CD4-positive, alpha-beta T cell treated with Interleukin-2 at 100 ng/mL for 4 hours (primary cell): ENCODE results near the gene MS4A18.

Experiments used
- DNase-seq: peaks from one replicate; pipeline ENCODE4 v3.0.0-alpha.2; 2020; ENCODE audit warnings: low spot score

Gene MS4A18

GRCh38 chr11:60786811-60787567, 62.5 kb downstream of the MS4A18 start:
- no peak for DNase-seq

GRCh38 chr11:60788401-60789125, 64.0 kb downstream of the MS4A18 start:
- DNase-seq, result no peak

- no peak for DNase-seq
These were observed 66.2 kb downstream of the MS4A18 start for GRCh38 chr11:60790726-60791125.

GRCh38 chr11:60791153-60791933, 66.8 kb downstream of the MS4A18 start:
- DNase-seq, result no peak

GRCh38 chr11:60792521-60792920, 68.0 kb downstream of the MS4A18 start:
- DNase-seq, result no peak
